MM.1S (cell line): ENCODE results near the gene ZSCAN20.

Experiments used
- DNase-seq: peaks from one replicate; pipeline ENCODE4 v3.0.0-alpha.2; 2015
- H2AFZ ChIP-seq: fragments of 300-600 bp; sonication (generic); 2 replicates; pipeline ENCODE4 v1.6.0; 2016; ENCODE audit warnings: antibody characterized with exemption, low read length
- H3F3A ChIP-seq: fragments of 300-600 bp; sonication (generic); 2 replicates; pipeline ENCODE4 v1.6.1; 2016; ENCODE audit warnings: mild to moderate bottlenecking, antibody characterized with exemption, low read length, moderate library complexity, mixed read lengths; ENCODE audit not compliant: insufficient read depth
- H3K27ac ChIP-seq: fragments of 300-600 bp; sonication (generic); 2 replicates; pipeline ENCODE4 v1.5.1; 2016; ENCODE audit warnings: mild to moderate bottlenecking, low read length
- H3K27me3 ChIP-seq: fragments of 300-600 bp; sonication (generic); replicated peaks from 2 replicates; pipeline ENCODE4 v1.6.0; 2016; ENCODE audit warnings: low read length; ENCODE audit not compliant: insufficient read depth
- H3K36me3 ChIP-seq: fragments of 300-600 bp; sonication (generic); replicated peaks from 2 replicates; pipeline ENCODE4 v1.6.1; 2016; ENCODE audit warnings: mild to moderate bottlenecking, low read length, mixed read lengths; ENCODE audit not compliant: insufficient read depth
- H3K4me1 ChIP-seq: fragments of 300-600 bp; sonication (generic); 2 replicates; pipeline ENCODE4 v1.6.1; 2016; ENCODE audit warnings: low read length, mixed read lengths
- H3K4me2 ChIP-seq: fragments of 300-600 bp; sonication (generic); 2 replicates; pipeline ENCODE4 v1.6.0; 2016; ENCODE audit warnings: low read depth, low read length
- H3K4me3 ChIP-seq: fragments of 300-600 bp; sonication (generic); 2 replicates; pipeline ENCODE4 v1.5.1; 2016; ENCODE audit warnings: low read length, mixed read lengths
- H3K79me2 ChIP-seq: fragments of 300-600 bp; sonication (generic); 2 replicates; pipeline ENCODE4 v1.6.1; 2016; ENCODE audit warnings: mixed run types, low read length, mixed read lengths
- H3K9ac ChIP-seq: fragments of 300-600 bp; sonication (generic); 2 replicates; pipeline ENCODE4 v1.6.1; 2016; ENCODE audit warnings: low read length, mixed read lengths
- H3K9me2 ChIP-seq: fragments of 300-600 bp; sonication (generic); replicated peaks from 2 replicates; pipeline ENCODE4 v1.6.1; 2016; ENCODE audit warnings: mild to moderate bottlenecking, low read length, mixed read lengths; ENCODE audit not compliant: insufficient read depth
- H3K9me3 ChIP-seq: fragments of 300-600 bp; sonication (generic); replicated peaks from 2 replicates; pipeline ENCODE4 v1.6.1; 2016; ENCODE audit warnings: mild to moderate bottlenecking, low read length, mixed read lengths; ENCODE audit not compliant: insufficient read depth
- H4K20me1 ChIP-seq: fragments of 300-600 bp; sonication (generic); 2 replicates; pipeline ENCODE4 v1.6.1; 2016; ENCODE audit warnings: mild to moderate bottlenecking, low read length, moderate library complexity, mixed read lengths; ENCODE audit not compliant: insufficient read depth
- CTCF ChIP-seq: fragments of 300-600 bp; sonication (generic); IDR thresholded peaks from 2 replicates; pipeline ENCODE4 v1.5.1; 2016; ENCODE audit warnings: antibody characterized with exemption, low read length, mixed read lengths
- EZH2 ChIP-seq: fragments of 300-600 bp; sonication (generic); optimal IDR thresholded peaks from 2 replicates; pipeline ENCODE3; 2017; ENCODE audit warnings: low read depth, mild to moderate bottlenecking, antibody characterized with exemption, low read length, mixed read lengths
- EZH2phosphoT487 ChIP-seq: fragments of 300-600 bp; sonication (generic); IDR thresholded peaks from 2 replicates; pipeline ENCODE4 v1.6.1; 2018; ENCODE audit warnings: antibody characterized with exemption, low read length

The ZSCAN20 gene

GRCh38 chr1:33519240-33519884 is 46.9 kb downstream of the ZSCAN20 start:
- H4K20me1 ChIP-seq: no peaks in the 10 kb centered on the region
- no peak overlapping the region for H3K4me3 ChIP-seq
- no peak overlapping the region for H3K4me2 ChIP-seq
- H3K9me2 ChIP-seq: no peaks in the 10 kb centered on the region
- H3K9me3 ChIP-seq: no peaks in the 10 kb centered on the region
- H3F3A ChIP-seq: no peaks in the 10 kb centered on the region
- DNase-seq: no peak
- no peaks in the 10 kb centered on the region for H3K36me3 ChIP-seq
- H3K9ac ChIP-seq: no peak overlapping the region
- H3K4me1 ChIP-seq: no peaks in the 10 kb centered on the region
- H3K27me3 ChIP-seq: no peaks in the 10 kb centered on the region; the same call in 1 of the 2 replicates
- no peaks in the 10 kb centered on the region for H3K79me2 ChIP-seq
- TF ChIP-seq EZH2 (no peak), EZH2phosphoT487 (no peak), CTCF (no peak)
- H2AFZ ChIP-seq: no peak overlapping the region
- H3K27ac ChIP-seq: no peak overlapping the region

- no peak for TF ChIP-seq EZH2
- H3K9me2 ChIP-seq: no peaks in the 10 kb centered on the region
- H3F3A ChIP-seq: no peaks in the 10 kb centered on the region
- no peaks in the 10 kb centered on the region for H3K4me1 ChIP-seq
- no peaks in the 10 kb centered on the region for H3K27me3 ChIP-seq
- no peak overlapping the region for H3K4me2 ChIP-seq
- H3K9ac ChIP-seq: no peak overlapping the region
- H3K9me3 ChIP-seq: no peaks in the 10 kb centered on the region
- no peak overlapping the region for H3K27ac ChIP-seq
- H3K79me2 ChIP-seq: no peaks in the 10 kb centered on the region
- H2AFZ ChIP-seq: no peak overlapping the region
- no peaks in the 10 kb centered on the region for H3K36me3 ChIP-seq
- no peak overlapping the region for H3K4me3 ChIP-seq
- H4K20me1 ChIP-seq: no peaks in the 10 kb centered on the region
- DNase-seq: no peak
Measured at GRCh38 chr1:33524586-33524985, 52.1 kb downstream of the ZSCAN20 start.

DNA sequence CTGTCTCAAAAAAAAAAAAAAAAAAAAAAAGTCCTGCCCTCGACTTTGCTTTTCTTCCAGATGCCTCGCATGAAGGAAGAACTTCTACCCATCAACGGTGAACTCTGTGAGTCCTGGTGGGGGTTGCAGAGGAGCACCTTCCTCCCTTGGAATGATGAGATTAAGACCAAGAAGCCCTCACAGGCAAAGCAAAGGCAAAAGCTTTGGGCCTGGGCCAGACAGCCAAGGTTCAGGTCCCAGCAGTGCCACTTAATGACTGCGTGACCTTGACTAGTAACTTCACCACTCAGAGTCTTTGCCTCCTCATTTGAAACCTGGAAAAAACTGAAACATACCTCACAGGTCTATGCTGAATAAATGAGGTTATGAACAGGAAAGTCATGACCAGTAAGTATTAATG is 55.5 kb downstream of the ZSCAN20 start:
- peaks cover 12% of the 10 kb centered on the region; the same call in 1 of the 2 replicates for H3K27me3 ChIP-seq
- H3K4me1 ChIP-seq: no peaks in the 10 kb centered on the region
- H3K36me3 ChIP-seq: no peaks in the 10 kb centered on the region
- no peaks in the 10 kb centered on the region for H3K9me2 ChIP-seq
- no peaks in the 10 kb centered on the region for H4K20me1 ChIP-seq
- H3K4me2 ChIP-seq: no peak overlapping the region
- H3K27ac ChIP-seq: no peak overlapping the region
- H3F3A ChIP-seq: no peaks in the 10 kb centered on the region
- TF ChIP-seq EZH2phosphoT487: no peak
- TF ChIP-seq EZH2: no peak
- no peak for TF ChIP-seq CTCF
- H3K9me3 ChIP-seq: no peaks in the 10 kb centered on the region
- H3K79me2 ChIP-seq: no peaks in the 10 kb centered on the region
- H2AFZ ChIP-seq: no peak overlapping the region
- H3K9ac ChIP-seq: no peak overlapping the region
- H3K4me3 ChIP-seq: no peak overlapping the region
- no peak for DNase-seq

GRCh38 chr1:33529957-33530356 is 57.5 kb downstream of the ZSCAN20 start:
- no peaks in the 10 kb centered on the region for H3F3A ChIP-seq
- H4K20me1 ChIP-seq: no peaks in the 10 kb centered on the region
- H3K79me2 ChIP-seq: no peaks in the 10 kb centered on the region
- H3K4me3 ChIP-seq: no peak overlapping the region
- H2AFZ ChIP-seq: no peak overlapping the region
- no peak overlapping the region for H3K27ac ChIP-seq
- H3K4me2 ChIP-seq: no peak overlapping the region
- TF ChIP-seq EZH2phosphoT487 (no peak), CTCF (no peak), EZH2 (no peak)
- no peak overlapping the region for H3K9ac ChIP-seq
- H3K36me3 ChIP-seq: no peaks in the 10 kb centered on the region
- H3K9me2 ChIP-seq: no peaks in the 10 kb centered on the region
- no peaks in the 10 kb centered on the region for H3K4me1 ChIP-seq
- H3K9me3 ChIP-seq: no peaks in the 10 kb centered on the region
- DNase-seq: no peak
- H3K27me3 ChIP-seq: peaks cover 31% of the 10 kb centered on the region; the same call in 1 of the 2 replicates
